OCI-LY3 (cell line): ENCODE results near the gene PLPP3.

Experiments
- H2AFZ ChIP-seq: fragments of 200-600, 300-600 bp; shearing (Covaris generic); 2 replicates; pipeline ENCODE4 v1.6.0; 2014; ENCODE audit warnings: antibody characterized with exemption, low read depth, low read length
- H3K27ac ChIP-seq: fragments of 200-600, 300-600 bp; sonication (generic); 2 replicates; pipeline ENCODE4 v1.5.1; 2014; ENCODE audit warnings: mild to moderate bottlenecking, low read length, moderate library complexity, mixed read lengths
- H3K27me3 ChIP-seq: fragments of 200-600, 300-600 bp; sonication (generic); 2 replicates; pipeline ENCODE4 v1.6.1; 2014; ENCODE audit warnings: low read depth, low read length, mixed read lengths
- H3K36me3 ChIP-seq: fragments of 200-600, 300-600 bp; sonication (generic); replicated peaks from 2 replicates; pipeline ENCODE3; 2014; ENCODE audit warnings: low read depth, low read length, mixed read lengths
- H3K4me1 ChIP-seq: fragments of 300-600, 200-600 bp; sonication (generic); 2 replicates; pipeline ENCODE4 v1.6.1; 2014; ENCODE audit warnings: low read length, mixed read lengths
- H3K4me2 ChIP-seq: fragments of 200-600, 300-600 bp; sonication (generic); 2 replicates; pipeline ENCODE4 v1.6.1; 2014; ENCODE audit warnings: low read length, mixed read lengths
- H3K4me3 ChIP-seq: fragments of 300-600, 200-600 bp; sonication (generic); 2 replicates; pipeline ENCODE4 v1.5.1; 2014; ENCODE audit warnings: antibody characterized with exemption, mild to moderate bottlenecking, low read length, moderate library complexity
- H3K79me2 ChIP-seq: fragments of 300-600, 200-600 bp; shearing (Covaris generic); 2 replicates; pipeline ENCODE4 v1.6.1; 2014; ENCODE audit warnings: mild to moderate bottlenecking, low read length, mixed read lengths
- H3K9ac ChIP-seq: fragments of 300-600, 200-600 bp; shearing (Covaris generic); 2 replicates; pipeline ENCODE4 v1.6.0; 2014; ENCODE audit warnings: mild to moderate bottlenecking, low read length, moderate library complexity
- H3K9me3 ChIP-seq: fragments of 200-600, 300-600 bp; shearing (Covaris generic); 2 replicates; pipeline ENCODE4 v1.6.1; 2014; ENCODE audit warnings: low read length, mixed read lengths; ENCODE audit not compliant: insufficient read depth
- H4K20me1 ChIP-seq: fragments of 200-600, 300-600 bp; sonication (generic); 2 replicates; pipeline ENCODE4 v1.6.1; 2016; ENCODE audit warnings: low read length, mixed read lengths; ENCODE audit not compliant: insufficient read depth
- CTCF ChIP-seq: fragments of 200-600, 300-600 bp; sonication (generic); IDR thresholded peaks from 2 replicates; pipeline ENCODE4 v1.5.1; 2014; ENCODE audit warnings: antibody characterized with exemption, low read length, low read depth
- EZH2phosphoT487 ChIP-seq: fragments of 200-600 bp; shearing (Covaris generic); IDR thresholded peaks from 2 replicates; pipeline ENCODE4 v1.6.1; 2018; ENCODE audit warnings: antibody characterized with exemption, mixed run types, low read depth

Gene PLPP3

DNA sequence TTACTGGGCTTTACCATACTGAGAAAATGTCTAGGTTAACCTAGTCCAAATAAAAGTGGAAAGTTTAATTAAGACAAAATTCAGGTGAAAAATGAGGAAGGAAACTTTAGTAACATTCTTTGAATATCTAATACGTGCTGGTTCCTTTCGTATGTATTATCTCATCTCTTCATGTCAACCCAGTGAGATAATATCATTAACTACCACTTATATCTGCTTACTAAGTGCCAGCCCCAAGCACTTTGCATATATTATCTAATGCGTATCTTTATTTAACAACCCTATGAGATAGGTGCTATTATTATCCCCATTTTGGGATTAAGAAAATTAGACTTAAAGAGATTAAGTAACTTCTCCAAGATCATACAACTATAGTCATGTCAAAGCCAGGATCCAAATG, 12.5 kb upstream of the PLPP3 start:
- no peak overlapping the region for H3K27ac ChIP-seq
- no peaks in the 10 kb centered on the region for H3K79me2 ChIP-seq
- no peak overlapping the region for H3K4me2 ChIP-seq
- no peak overlapping the region for H2AFZ ChIP-seq
- H3K9me3 ChIP-seq, result no peaks in the 10 kb centered on the region
- H3K9ac ChIP-seq, result no peak overlapping the region
- no peaks in the 10 kb centered on the region for H3K4me1 ChIP-seq
- H3K4me3 ChIP-seq, result no peak overlapping the region
- TF ChIP-seq EZH2phosphoT487, result no peak
- TF ChIP-seq CTCF, result no peak
- H3K27me3 ChIP-seq, result no peaks in the 10 kb centered on the region
- H3K36me3 ChIP-seq, result no peaks in the 10 kb centered on the region
- H4K20me1 ChIP-seq, result no peaks in the 10 kb centered on the region

GRCh38 chr1:56590520-56591011, 11.2 kb upstream of the PLPP3 start:
- Histone ChIP-seq H2AFZ (no peak overlapping the region), H3K4me2 (no peak overlapping the region), H3K4me1 (peaks cover 5% of the 10 kb centered on the region)

DNA sequence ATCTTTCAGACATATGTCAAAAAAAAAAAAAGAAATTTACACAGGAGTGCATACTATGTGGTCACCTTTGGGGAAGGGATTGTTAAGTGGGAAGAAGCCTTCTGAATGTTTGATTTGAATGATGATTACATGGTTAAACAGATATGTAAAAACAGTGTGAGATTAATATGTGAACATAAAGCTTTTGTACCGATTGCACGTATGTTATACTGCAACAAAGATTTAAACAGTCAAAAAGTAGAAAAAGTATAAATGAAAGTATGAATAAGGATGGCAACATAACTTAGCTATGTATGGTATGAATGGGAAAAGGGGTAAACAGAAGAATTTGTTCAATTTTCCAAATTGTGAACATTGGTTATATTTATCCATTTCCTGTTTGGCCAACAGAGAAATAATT, 10.0 kb upstream of the PLPP3 start:
- Histone ChIP-seq H3K9me3 (no peaks in the 10 kb centered on the region), H3K27me3 (no peaks in the 10 kb centered on the region), H3K9ac (no peak overlapping the region), H4K20me1 (no peaks in the 10 kb centered on the region), H2AFZ (no peak overlapping the region), H3K79me2 (no peaks in the 10 kb centered on the region), H3K4me1 (peaks cover 10% of the 10 kb centered on the region), H3K4me3 (no peak overlapping the region), H3K4me2 (no peak overlapping the region), H3K27ac (no peak overlapping the region), H3K36me3 (no peaks in the 10 kb centered on the region)
- TF ChIP-seq EZH2phosphoT487 (no peak), CTCF (no peak)

More at GRCh38 chr1:56590520-56591011, 11.2 kb upstream of the PLPP3 start:
- Histone ChIP-seq H3K27ac (no peak overlapping the region), H3K9me3 (no peaks in the 10 kb centered on the region), H3K4me3 (no peak overlapping the region), H3K36me3 (no peaks in the 10 kb centered on the region), H3K27me3 (no peaks in the 10 kb centered on the region), H4K20me1 (no peaks in the 10 kb centered on the region), H3K79me2 (no peaks in the 10 kb centered on the region), H3K9ac (no peak overlapping the region)
- TF ChIP-seq CTCF (no peak), EZH2phosphoT487 (no peak)

DNA sequence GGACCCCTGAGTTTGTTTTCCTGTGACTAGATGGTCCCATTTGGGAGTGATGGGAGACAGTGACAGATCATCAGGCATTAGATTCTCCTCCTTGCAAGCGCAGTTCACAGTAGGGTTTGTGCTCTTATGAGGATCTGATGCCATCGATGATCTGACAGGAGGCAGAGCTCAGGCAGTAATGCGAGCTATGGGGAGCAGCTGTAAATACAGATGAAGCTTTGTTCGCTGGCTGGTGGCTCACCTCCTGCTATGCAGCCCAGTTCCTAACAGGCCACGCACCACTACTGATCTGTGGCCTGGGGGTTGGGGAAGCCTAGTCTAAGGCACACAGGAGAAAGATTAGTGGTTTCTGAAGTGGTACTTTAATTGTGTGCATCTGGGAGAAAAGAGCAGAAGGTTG, 7.1 kb upstream of the PLPP3 start:
- no peak for TF ChIP-seq EZH2phosphoT487
- no peak for TF ChIP-seq CTCF

More for the DNA sequence above, 7.1 kb upstream of the PLPP3 start:
- H3K9me3 ChIP-seq, result no peaks in the 10 kb centered on the region
- no peak overlapping the region for H3K9ac ChIP-seq
- H3K79me2 ChIP-seq, result no peaks in the 10 kb centered on the region
- H3K4me3 ChIP-seq, result no peak overlapping the region
- H3K36me3 ChIP-seq, result no peaks in the 10 kb centered on the region
- no peak overlapping the region for H3K4me2 ChIP-seq
- no peak overlapping the region for H3K27ac ChIP-seq
- no peaks in the 10 kb centered on the region for H4K20me1 ChIP-seq
- peaks cover 10% of the 10 kb centered on the region for H3K4me1 ChIP-seq
- H3K27me3 ChIP-seq, result no peaks in the 10 kb centered on the region
- H2AFZ ChIP-seq, result no peak overlapping the region
